Lower leg skin (tissue), 3 donors: ENCODE measurements around the gene PDRG1.

Experiments
- POLR2A ChIP-seq, 2 donors: fragments of 450-650 bp; IDR thresholded peaks; one replicate each; pipeline ENCODE4 v1.6.1; 2016 to 2017; ENCODE audit warnings: antibody characterized with exemption in 2 of 2, mild to moderate bottlenecking in 1 of 2, moderate library complexity in 1 of 2
- TF ChIP-seq, protein P1 (sequence below), 3 donors: fragments of 450-650 bp; IDR thresholded peaks; one replicate each; pipeline ENCODE4 v1.5.1; 2016; ENCODE audit warnings: antibody characterized with exemption in 3 of 3, mild to moderate bottlenecking in 3 of 3, moderate library complexity in 2 of 3

DNA sequence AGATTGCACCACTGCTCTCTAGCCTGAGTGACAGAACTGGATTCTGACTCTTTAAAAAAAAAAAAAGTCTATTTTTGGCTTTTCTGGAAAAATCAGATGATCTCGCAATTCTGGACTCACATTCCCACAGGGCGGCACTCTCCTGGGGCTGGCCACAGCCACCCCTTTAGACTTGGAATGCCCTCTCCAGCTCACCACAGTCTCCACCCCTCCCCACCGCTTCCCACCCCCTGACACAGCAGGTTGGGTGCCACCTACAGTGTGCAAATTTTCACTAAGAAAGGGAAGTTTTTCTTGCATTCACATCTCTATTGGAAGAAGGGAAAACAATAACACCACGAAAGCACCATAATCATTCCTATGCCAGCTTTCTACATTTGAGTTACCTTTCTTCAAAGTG, 15.4 kb downstream of the PDRG1 start:
- TF ChIP-seq, protein P1, sequence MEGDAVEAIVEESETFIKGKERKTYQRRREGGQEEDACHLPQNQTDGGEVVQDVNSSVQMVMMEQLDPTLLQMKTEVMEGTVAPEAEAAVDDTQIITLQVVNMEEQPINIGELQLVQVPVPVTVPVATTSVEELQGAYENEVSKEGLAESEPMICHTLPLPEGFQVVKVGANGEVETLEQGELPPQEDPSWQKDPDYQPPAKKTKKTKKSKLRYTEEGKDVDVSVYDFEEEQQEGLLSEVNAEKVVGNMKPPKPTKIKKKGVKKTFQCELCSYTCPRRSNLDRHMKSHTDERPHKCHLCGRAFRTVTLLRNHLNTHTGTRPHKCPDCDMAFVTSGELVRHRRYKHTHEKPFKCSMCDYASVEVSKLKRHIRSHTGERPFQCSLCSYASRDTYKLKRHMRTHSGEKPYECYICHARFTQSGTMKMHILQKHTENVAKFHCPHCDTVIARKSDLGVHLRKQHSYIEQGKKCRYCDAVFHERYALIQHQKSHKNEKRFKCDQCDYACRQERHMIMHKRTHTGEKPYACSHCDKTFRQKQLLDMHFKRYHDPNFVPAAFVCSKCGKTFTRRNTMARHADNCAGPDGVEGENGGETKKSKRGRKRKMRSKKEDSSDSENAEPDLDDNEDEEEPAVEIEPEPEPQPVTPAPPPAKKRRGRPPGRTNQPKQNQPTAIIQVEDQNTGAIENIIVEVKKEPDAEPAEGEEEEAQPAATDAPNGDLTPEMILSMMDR (IDR thresholded peaks at IDR 0.05) = no peak
- TF ChIP-seq POLR2A (IDR thresholded peaks at IDR 0.05) = no peak
